Astrocyte of the hippocampus (primary cell): ENCODE data around the gene CFHR4.
"Not testable (repeated sequence)": the region's sequence is repeated elsewhere in the genome, so short reads cannot be mapped to it uniquely, and the experiment has no call there.

Experiments
- DNase-seq: peaks from one replicate; pipeline ENCODE4 v3.0.0; 2011; ENCODE audit warnings: low read depth, low spot score

The CFHR4 gene

DNA sequence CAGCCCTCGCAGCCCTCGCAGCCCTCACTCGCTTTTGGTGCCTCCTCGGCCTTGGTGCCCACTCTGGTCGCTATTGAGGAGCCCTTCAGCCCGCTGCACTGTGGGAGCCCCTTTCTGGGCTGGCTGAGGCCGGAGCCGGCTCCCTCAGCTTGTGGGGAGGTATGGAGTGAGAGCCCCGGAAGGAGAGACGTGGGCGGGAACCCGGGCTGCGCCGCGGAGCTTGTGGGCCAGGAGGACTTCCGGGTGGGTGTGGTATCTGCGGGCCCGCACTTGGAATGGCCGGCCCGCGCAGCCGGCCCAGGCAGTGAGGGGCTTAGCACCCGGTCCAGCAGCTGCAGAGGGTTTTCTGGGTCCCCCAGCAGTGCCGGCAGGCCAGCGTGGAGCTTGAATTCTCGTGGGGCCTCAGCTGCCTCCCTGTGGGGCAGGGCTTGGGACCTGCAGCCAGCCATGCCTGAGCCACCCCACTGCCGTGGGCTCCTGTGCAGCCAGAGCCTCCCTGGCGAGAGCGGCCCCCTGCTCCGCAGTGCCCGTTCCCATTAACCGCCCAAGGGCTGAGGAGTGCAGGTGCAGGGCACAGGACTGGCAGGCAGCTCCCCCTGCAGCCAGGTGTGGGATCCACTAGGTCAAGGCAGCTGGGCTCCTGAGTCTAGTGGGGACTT, 45.8 kb downstream of the CFHR4 start:
- no peak for DNase-seq

DNA sequence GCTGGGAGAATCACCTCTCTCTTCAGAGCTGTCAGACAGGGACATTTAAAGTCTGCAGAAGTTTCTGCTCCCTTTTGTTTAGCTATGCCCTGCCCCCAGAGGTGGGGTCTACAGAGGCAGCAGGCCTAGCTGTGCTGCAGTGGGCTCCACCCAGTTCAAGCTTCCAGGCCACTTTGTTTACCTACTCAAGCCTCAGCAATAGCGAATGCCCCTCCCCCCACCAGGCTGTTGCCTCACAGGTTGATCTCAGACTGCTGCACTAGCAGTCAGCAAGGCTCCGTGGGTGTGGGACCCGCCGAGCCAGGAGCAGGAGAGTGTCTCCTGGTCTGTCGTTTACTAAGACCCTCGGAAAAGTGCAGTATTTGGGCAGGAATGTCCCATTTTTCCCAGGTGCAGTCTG, 53.6 kb downstream of the CFHR4 start:
- not testable (repeated sequence) for DNase-seq

DNA sequence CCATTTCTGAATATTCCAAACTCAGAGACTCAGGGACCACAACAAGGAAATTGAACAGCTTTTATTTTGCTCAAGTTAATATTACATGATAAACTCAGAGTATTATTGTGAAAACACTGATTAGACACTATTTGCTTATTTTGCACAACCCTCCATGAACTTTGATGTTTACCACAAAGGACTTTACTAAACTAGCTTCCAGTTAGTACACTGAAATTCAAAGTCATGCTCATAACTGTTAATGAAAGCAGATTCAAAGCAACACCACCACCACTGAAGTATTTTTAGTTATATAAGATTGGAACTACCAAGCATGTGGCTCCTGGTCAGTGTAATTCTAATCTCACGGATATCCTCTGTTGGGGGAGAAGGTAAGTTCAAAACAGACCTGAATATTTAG, 55.7 kb downstream of the CFHR4 start, which contains the start of gene CFHR2:
Gene CFHR2 (plus strand): TSS at position 171 of the 400 bp plus-strand sequence. CDS start 143 bp downstream, at position 314.
- DNase-seq, result not testable (repeated sequence)

DNA sequence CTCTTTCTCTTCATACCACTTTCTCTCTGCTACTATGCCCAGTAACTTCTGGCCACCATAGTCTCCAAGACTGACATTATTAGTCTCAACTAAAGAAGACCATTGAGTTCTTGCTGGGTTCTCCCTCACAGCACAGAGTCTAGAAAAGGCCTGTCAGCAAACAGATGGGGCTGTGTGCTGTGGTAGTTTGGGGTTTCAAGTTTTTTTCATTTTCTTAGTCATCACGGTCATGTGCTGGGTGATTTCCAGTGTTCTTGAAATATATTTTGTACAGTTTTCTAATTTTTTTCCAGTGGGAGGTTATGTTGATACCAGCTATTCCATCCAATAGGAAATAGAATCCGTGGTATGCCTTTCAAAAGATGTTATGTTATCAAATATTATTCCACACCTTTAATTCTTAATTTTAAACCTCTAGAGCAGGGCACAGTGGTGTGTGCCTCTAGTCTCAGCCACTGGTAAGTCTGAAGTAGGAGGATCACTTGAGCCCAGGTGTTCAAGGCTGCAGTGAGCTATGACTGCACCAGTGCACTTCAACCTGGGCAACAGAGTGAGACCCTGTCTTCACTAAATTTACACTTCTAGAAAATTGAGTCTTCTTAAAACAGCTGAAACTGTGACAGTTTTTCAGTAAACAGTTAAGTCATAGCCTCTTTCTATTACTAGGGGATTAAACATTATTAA, 64.0 kb downstream of the CFHR4 start:
- DNase-seq, result no peak

DNA sequence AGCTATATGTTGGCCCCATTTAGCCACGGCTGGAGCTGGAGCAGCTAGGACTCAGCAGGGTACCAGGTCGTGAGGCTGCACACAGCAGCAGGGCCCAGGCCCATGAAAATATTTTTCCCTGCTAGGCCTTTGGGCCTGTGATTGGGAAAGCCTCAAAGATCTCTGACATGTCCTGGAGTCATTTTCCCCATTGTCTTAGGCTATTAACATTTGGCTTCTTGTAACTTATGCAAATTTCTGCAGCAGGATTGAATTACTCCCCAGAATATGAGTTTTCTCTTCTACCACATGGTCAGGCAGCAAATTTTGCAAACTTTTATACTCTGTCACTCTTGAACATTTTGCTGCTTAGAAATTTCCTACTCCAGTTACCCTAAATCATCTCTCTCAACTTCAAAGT, 66.9 kb downstream of the CFHR4 start:
- DNase-seq, result no peak

DNA sequence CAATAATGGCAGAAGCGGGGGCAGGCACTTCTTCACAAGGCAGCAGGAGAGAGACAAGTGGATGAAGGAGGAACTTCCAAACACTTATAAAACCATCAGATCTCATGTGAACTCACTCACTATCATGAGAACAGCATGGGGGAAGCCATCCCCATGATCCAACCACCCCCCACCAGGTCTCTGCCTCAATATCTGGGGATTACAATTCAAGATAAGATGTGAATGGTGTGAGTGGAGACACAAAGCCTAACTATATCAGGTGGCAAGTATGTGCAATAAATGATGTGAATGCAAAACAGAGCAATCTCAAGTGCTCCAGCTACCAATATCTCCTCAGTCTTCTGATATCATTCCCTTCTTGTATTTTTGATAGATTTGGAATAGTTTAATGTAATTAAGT, 68.1 kb downstream of the CFHR4 start:
- no peak for DNase-seq

DNA sequence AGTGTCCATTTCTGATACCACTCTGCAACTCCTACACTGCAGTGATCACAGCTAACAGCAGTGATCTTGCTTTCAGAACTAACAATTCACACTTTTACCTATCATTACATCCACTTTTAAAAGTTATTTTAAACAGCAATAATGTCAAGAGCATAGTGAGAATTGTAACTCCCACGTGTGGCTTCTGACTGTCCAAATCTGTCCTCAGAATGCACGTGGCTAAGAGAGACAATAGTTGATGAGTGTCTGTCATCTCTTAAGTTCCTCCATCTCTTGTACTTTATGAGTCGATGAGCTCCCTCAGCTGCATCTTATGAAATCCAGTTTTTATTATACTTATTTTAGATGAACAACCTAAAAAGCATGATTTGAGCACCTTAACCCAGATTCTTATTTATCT, 73.0 kb downstream of the CFHR4 start:
- DNase-seq, result no peak
